ENCODE results near the gene DGCR8.

The DGCR8 gene

GRCh38 chr22:20080776-20081654, 974 bp downstream of the DGCR8 start:
- CTCF ChIA-PET = interaction anchor here (0.6 to 0.8 kb wide), 2 partner anchors 110 to 149 kb away, joined by 3 to 7 read pairs; no protein-coding TSS in a partner anchor
- POLR2A ChIA-PET (ENCODE audit: low non-redundant PET) = no interaction called here
- DNase-seq (ENCODE audit: low spot score) = peak; percentile 27
- TF ChIP-seq CTCF (conservative IDR thresholded peaks at IDR 0.05; ENCODE audit: low read depth) = no peak
- peak overlapping the region; percentile 95 for H3K27ac ChIP-seq

DNA sequence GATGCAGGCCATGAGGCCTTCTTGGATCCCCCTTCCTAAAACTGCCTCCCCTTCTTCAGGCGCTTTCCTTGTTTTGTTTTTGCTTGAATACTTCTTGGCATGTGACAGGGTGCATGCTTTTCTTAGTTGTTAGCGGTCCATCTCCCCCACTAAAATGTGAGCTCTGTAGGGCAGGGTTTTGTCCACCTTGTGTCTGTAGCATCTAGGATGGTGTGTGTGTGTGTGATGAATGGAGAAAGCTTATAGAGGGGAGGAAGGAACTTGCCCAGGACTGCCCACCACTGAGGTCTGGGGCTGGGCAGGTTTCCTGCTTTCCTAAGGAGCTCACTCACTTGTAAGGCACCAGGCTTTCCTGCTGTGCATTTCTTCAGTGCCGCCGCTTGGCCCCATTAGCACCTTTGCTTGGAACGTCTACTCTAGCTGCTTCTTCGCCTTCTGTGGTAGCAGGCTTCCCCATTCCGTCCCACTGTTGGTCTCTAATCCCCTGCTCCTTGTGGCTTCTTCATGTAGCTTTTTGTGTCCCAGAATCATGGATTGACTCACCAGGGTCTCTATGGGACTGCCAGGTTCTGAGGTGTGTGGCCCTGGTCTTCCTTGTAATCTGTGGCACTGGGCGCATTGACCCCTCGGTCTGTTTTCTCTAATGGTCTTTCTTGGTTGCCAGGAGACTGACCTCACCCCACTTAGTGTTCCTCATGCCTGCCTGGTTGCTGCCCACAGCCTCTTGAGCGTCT, 3.3 kb downstream of the DGCR8 start:
- POLR2A ChIA-PET (ENCODE audit: low non-redundant PET) = no interaction called here
- CTCF ChIA-PET = no interaction called here
- no peak for DNase-seq (ENCODE audit: low spot score)
- no peak for TF ChIP-seq CTCF (conservative IDR thresholded peaks at IDR 0.05; ENCODE audit: low read depth)
- peak overlapping the region; percentile 95 for H3K27ac ChIP-seq

DNA sequence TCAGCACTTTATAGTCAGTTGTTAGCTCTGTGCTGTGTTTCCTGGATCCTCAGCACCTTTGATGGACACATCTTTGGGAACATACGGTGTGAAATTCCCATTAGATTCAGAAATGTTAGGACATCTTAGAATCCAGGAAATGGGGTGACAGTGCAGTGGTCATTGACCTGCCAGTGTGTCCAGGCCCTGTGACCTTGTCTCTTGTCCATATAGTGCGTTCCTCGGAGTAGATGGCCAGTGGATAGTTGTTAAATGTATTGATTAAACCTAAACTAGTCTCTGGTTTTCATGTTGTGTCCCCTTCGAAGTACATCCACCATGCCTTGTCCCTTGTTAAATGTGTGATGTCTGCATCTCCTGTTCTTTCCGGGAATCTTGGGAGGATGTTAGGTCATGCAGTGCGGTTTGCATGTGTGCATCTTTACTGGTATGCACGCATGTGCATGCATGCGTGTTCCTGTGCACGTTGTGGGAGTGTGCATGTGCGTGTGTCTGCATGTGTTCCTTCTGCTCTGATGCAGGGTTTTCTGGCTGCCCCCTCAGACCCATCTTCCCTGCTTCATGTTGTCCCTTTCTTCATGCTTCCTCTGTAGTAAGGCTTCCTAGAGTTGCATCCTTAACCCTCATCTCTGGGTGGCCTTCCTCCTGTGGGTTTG, 4.0 kb downstream of the DGCR8 start:
- POLR2A ChIA-PET (ENCODE audit: low non-redundant PET) = no interaction called here
- CTCF ChIA-PET = no interaction called here
- TF ChIP-seq CTCF (conservative IDR thresholded peaks at IDR 0.05; ENCODE audit: low read depth) = no peak
- DNase-seq (ENCODE audit: low spot score) = no peak
- peak overlapping the region; percentile 95 for H3K27ac ChIP-seq

DNA sequence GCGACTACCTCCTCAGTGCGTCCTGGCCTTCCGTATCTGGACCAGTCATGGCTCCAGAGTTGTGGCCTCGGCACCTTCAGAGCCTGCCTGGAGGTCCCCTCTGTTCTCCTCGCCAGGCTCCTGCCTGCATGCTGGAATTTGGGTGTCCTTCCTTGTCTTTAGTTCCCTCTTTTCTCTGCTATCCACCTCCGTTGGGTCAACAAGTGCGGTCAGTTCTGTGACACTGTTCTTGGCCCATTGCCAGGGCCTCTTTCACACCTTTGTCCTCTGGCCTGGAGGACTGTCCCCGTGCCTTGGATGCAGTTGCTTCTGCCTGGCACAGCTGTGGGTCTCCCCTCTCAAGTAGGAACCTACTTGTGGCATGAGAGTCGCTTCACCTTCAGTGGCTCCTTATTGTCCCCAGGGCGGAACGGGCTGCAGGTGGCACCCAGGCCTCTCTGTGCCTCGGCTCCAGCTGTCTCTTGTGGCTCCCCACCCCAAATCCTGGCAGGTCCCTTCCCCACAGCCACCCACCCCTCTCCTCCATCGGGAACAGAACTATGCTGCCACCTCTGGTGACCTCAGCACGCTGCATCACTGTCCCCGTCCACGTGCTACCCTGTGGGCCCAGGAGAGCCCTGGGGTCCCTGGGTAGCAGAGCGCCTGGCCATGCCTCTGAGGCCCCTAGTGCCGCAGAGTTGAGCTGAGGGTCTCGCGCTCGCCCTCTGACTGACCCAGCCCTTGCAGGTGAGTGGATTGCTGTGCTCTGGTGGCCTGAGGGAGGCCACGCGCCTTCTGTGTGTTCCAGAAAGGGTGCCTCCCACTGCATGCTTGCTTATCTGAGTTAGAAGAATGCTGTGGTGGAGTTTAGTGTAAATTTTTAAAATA, 4.7 kb downstream of the DGCR8 start:
- POLR2A ChIA-PET (ENCODE audit: low non-redundant PET) = no interaction called here
- CTCF ChIA-PET = no interaction called here
- DNase-seq (ENCODE audit: low spot score) = no peak
- peak overlapping the region; percentile 34 for H3K27ac ChIP-seq
- TF ChIP-seq CTCF (conservative IDR thresholded peaks at IDR 0.05; ENCODE audit: low read depth) = peak; percentile 46

DNA sequence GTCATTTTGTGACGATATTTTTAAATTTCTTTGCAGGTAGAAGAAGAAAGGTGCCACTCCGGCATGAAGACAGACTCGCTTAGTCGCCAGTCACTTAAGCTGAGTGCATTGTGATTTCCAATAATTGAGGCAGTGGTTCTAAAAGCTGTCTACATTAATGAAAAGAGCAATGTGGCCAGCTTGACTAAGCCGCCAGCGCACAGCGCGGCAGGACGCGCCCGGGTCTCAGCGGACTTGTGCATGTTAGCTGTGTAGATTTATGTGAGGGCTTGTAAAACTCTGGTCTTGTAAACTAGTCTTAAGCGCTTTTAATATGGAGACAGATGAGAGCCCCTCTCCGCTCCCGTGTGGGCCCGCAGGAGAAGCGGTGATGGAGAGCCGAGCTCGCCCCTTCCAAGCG, 5.6 kb downstream of the DGCR8 start:
- H3K27ac ChIP-seq = no peak overlapping the region
- POLR2A ChIA-PET (ENCODE audit: low non-redundant PET) = no interaction called here
- DNase-seq (ENCODE audit: low spot score) = no peak
- CTCF ChIA-PET = no interaction called here
- no peak for TF ChIP-seq CTCF (conservative IDR thresholded peaks at IDR 0.05; ENCODE audit: low read depth)
